Adipocyte (in vitro differentiated cells): ENCODE data around the gene ZNF749.

Experiments used
- DNase-seq: peaks from one replicate; pipeline ENCODE4 v3.0.0-alpha.2; 2015; ENCODE audit warnings: low read depth
- H3K27me3 ChIP-seq: replicated peaks from 2 replicates; pipeline ENCODE4 v1.7.0; 2013; ENCODE audit warnings: mild to moderate bottlenecking, low read length, moderate library complexity; ENCODE audit not compliant: control insufficient read depth, insufficient read depth
- H3K36me3 ChIP-seq: 2 replicates; pipeline ENCODE4 v1.7.0; 2013; ENCODE audit warnings: low read length, mild to moderate bottlenecking, moderate library complexity; ENCODE audit not compliant: control insufficient read depth, insufficient read depth, severe bottlenecking
- H3K4me1 ChIP-seq: 2 replicates; pipeline ENCODE4 v1.7.0; 2013; ENCODE audit warnings: mild to moderate bottlenecking, low read length, moderate library complexity; ENCODE audit not compliant: control insufficient read depth, insufficient read depth
- H3K4me3 ChIP-seq: 2 replicates; pipeline ENCODE4 v1.7.0; 2013; ENCODE audit warnings: mild to moderate bottlenecking, low read length, moderate library complexity
- H3K9ac ChIP-seq: 2 replicates; pipeline ENCODE4 v1.7.0; 2013; ENCODE audit warnings: mild to moderate bottlenecking, low read length, moderate library complexity
- H3K9me3 ChIP-seq: 2 replicates; pipeline ENCODE4 v1.7.0; 2013; ENCODE audit warnings: mild to moderate bottlenecking, low read length, moderate library complexity; ENCODE audit not compliant: control insufficient read depth

Gene ZNF749

GRCh38 chr19:57421037-57421436 is 14.1 kb upstream of the ZNF749 start:
- H3K9me3 ChIP-seq = peaks cover 26% of the 10 kb centered on the region
- no peak overlapping the region for H3K9ac ChIP-seq
- DNase-seq = no peak
- H3K4me3 ChIP-seq = no peak overlapping the region
- no peaks in the 10 kb centered on the region for H3K27me3 ChIP-seq
- peaks cover 47% of the 10 kb centered on the region for H3K36me3 ChIP-seq
- H3K4me1 ChIP-seq = no peaks in the 10 kb centered on the region

- peak overlapping the region; percentile 95 for H3K4me3 ChIP-seq
- peaks cover 16% of the 10 kb centered on the region for H3K4me1 ChIP-seq
- peak overlapping the region; percentile 88 for H3K9ac ChIP-seq
- peaks cover 6% of the 10 kb centered on the region for H3K36me3 ChIP-seq
- H3K27me3 ChIP-seq = no peaks in the 10 kb centered on the region
- DNase-seq = no peak
- no peaks in the 10 kb centered on the region for H3K9me3 ChIP-seq
Observed at GRCh38 chr19:57434386-57435061, 601 bp upstream of the ZNF749 start.

- no peak for DNase-seq
- H3K36me3 ChIP-seq = peaks cover 6% of the 10 kb centered on the region
Observed at GRCh38 chr19:57436417-57436816, 1.3 kb downstream of the ZNF749 start.

GRCh38 chr19:57437931-57438330 is 2.8 kb downstream of the ZNF749 start:
- Histone ChIP-seq H3K36me3 (peaks cover 9% of the 10 kb centered on the region), H3K9ac (no peak overlapping the region), H3K4me1 (peaks cover 16% of the 10 kb centered on the region), H3K27me3 (no peaks in the 10 kb centered on the region), H3K4me3 (no peak overlapping the region), H3K9me3 (peaks cover 3% of the 10 kb centered on the region)
- no peak for DNase-seq

More at GRCh38 chr19:57436417-57436816, 1.3 kb downstream of the ZNF749 start:
- H3K9me3 ChIP-seq = no peaks in the 10 kb centered on the region
- no peak overlapping the region for H3K9ac ChIP-seq
- no peaks in the 10 kb centered on the region for H3K27me3 ChIP-seq
- peaks cover 16% of the 10 kb centered on the region for H3K4me1 ChIP-seq
- peak overlapping the region; percentile 95 for H3K4me3 ChIP-seq

GRCh38 chr19:57438925-57439324 is 3.8 kb downstream of the ZNF749 start:
- H3K36me3 ChIP-seq = peaks cover 18% of the 10 kb centered on the region
- no peak overlapping the region for H3K9ac ChIP-seq
- H3K27me3 ChIP-seq = no peaks in the 10 kb centered on the region
- no peak overlapping the region for H3K4me3 ChIP-seq
- no peak for DNase-seq
- peaks cover 12% of the 10 kb centered on the region for H3K9me3 ChIP-seq
- H3K4me1 ChIP-seq = peaks cover 16% of the 10 kb centered on the region

GRCh38 chr19:57441979-57442752 is 7.0 kb downstream of the ZNF749 start:
- no peak overlapping the region for H3K4me3 ChIP-seq
- H3K9me3 ChIP-seq = peaks cover 30% of the 10 kb centered on the region
- no peaks in the 10 kb centered on the region for H3K27me3 ChIP-seq
- no peak overlapping the region for H3K9ac ChIP-seq
- no peak for DNase-seq
- no peaks in the 10 kb centered on the region for H3K4me1 ChIP-seq
- peaks cover 35% of the 10 kb centered on the region for H3K36me3 ChIP-seq

- no peak for DNase-seq
- Histone ChIP-seq H3K9me3 (peaks cover 30% of the 10 kb centered on the region), H3K4me1 (no peaks in the 10 kb centered on the region), H3K4me3 (no peak overlapping the region), H3K27me3 (no peaks in the 10 kb centered on the region), H3K36me3 (peaks cover 33% of the 10 kb centered on the region), H3K9ac (no peak overlapping the region)
Observed at GRCh38 chr19:57443121-57443696, 8.1 kb downstream of the ZNF749 start.

- no peaks in the 10 kb centered on the region for H3K4me1 ChIP-seq
- no peak overlapping the region for H3K9ac ChIP-seq
- H3K9me3 ChIP-seq = peaks cover 16% of the 10 kb centered on the region
- DNase-seq = no peak
- peaks cover 14% of the 10 kb centered on the region for H3K36me3 ChIP-seq
- no peak overlapping the region for H3K4me3 ChIP-seq
- no peaks in the 10 kb centered on the region for H3K27me3 ChIP-seq
Observed at GRCh38 chr19:57452307-57452706, 17.2 kb downstream of the ZNF749 start.

GRCh38 chr19:57465680-57466381 is 30.7 kb downstream of the ZNF749 start:
- no peak overlapping the region for H3K9ac ChIP-seq
- no peak for DNase-seq
- H3K4me3 ChIP-seq = peak overlapping the region; percentile 20
- H3K9me3 ChIP-seq = peaks cover 71% of the 10 kb centered on the region
- peaks cover 31% of the 10 kb centered on the region for H3K36me3 ChIP-seq
- no peaks in the 10 kb centered on the region for H3K4me1 ChIP-seq
- no peaks in the 10 kb centered on the region for H3K27me3 ChIP-seq

- no peak overlapping the region for H3K9ac ChIP-seq
- peaks cover 77% of the 10 kb centered on the region for H3K9me3 ChIP-seq
- H3K36me3 ChIP-seq = peaks cover 37% of the 10 kb centered on the region
- peak overlapping the region; percentile 11 for H3K4me3 ChIP-seq
- no peaks in the 10 kb centered on the region for H3K4me1 ChIP-seq
- no peaks in the 10 kb centered on the region for H3K27me3 ChIP-seq
- DNase-seq = no peak
Observed at GRCh38 chr19:57466489-57466888, 31.4 kb downstream of the ZNF749 start.

GRCh38 chr19:57473646-57474045 is 38.5 kb downstream of the ZNF749 start:
- Histone ChIP-seq H3K9me3 (peaks cover 78% of the 10 kb centered on the region), H3K4me3 (peak overlapping the region; percentile 68), H3K27me3 (no peaks in the 10 kb centered on the region), H3K4me1 (peaks cover 9% of the 10 kb centered on the region), H3K36me3 (peaks cover 64% of the 10 kb centered on the region), H3K9ac (no peak overlapping the region)
- DNase-seq = no peak
